ENCODE results near the gene TUBA1B.
"Not testable (repeated sequence)": the region's sequence is repeated elsewhere in the genome, so short reads cannot be mapped to it uniquely, and the experiment has no call there.

The TUBA1B gene

DNA sequence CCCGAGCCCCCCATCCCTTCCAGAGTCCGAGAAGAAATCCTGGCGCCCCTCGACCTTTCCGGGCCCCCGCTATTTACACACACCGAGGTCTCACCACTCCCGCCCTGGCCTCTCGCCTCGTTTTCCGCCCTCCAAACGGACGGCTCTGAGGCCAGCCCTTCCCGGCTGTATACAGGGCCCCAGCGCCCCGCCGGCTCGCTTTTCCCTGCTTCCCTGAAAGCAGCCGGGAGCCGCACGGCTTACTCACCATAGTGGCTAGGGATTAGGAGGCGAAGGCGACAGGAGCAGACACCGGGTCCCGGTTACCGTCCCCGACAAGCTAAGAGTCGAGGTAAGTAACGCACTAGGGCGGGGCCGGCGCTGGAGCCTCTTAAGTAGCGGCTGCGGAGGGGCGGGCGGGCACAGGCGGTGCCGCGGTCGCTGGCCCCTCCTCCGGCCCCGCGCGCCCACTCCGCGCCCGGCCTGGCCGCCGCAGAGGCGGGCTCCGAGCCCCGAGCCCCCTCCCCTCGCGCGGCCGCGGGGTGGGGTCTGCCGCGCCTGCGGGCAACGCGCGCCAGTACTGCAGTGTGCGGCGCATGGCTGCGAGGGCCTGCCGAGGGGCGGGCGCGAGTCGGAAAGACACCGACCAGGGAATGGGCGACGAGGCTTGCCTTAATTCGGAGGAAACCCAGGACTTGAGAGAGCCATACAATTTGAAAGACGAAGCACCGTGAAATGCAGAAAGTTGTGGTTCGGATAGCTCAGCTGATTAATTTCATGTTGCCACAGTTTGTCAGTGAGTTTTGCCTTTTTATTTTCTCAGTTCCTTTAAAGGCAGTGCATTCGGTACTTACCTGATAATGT lies at the start of gene TUBA1B:
Gene TUBA1B (minus strand): TSS at position 345 of the 843 bp plus-strand sequence. CDS start 95 bp downstream, at position 250.
- peak; percentile 91 for DNase-seq

DNA sequence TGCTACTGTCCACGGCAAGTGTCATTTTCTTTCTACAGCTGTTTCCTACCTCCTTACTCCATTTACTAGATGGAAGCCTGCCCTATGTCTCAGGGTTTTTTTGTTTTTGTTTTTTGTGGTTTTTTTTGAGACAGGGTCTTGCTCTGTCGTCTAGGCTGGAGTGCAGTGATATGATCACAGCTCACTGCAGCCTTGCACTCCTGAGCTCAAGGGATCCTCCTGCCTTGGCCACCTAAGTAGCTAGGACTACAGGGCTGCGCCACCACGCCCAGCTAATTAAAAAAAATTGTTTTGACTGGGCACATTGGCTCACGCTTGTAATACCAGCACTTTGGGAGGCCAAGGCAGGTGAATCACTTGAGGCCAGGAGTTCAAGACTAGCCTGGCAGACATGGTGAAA lies 43.0 kb upstream of the TUBA1B start:
- no peak for DNase-seq

DNA sequence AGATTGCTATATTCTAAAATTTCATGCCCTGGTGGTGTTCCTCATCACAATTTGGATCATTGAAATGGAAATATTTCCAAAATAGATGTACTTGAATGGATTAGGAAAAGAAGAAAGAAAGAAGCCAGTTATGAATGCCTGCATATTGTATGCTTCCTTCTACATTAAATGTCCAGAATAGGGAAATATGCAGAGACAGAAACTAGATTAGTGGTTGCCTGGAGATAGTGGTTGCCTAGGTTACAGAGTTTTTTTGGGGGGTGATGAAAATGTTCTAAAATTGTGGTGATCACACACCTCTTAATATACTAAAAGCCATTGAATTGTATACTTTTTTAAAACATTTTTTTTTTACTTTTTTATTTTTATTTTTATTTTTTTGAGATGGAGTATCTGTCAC lies 39.7 kb upstream of the TUBA1B start:
- DNase-seq, result no peak

DNA sequence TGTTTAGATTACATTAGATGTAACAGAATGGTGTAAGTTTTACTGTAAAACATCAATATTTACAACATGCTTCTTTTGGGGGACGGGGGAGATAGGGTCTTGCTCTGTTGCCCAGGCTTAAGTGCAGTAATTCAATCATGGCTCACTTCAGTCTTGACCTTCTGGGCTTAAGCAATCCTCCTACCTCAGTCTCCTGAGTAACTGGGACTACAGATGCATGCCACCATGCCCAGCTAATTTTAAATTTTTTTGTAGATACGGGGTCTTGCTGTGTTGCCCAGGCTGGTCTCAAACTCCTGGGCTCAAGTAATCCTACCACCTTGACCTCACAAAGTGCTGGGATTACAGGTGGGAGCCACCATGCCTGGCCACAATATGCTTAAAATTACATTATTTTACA lies 33.9 kb upstream of the TUBA1B start:
- DNase-seq, result no peak

DNA sequence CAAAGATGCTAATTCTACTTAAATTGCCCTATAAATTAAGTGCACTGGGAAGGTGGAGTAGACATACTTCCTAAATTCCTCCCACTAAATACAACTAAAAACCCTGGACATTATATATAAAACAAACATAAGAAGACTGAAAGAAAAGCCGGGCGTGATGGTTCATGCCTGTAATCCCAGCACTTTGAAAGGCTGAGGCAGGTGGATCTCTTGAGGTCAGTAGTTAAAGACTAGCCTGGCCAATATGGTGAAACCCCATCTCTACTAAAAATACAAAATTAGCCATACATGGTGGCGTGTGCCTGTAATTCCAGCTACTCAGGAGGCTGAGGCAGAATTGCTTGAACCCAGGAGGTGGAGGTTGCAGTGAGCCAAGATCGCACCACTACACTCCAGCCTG lies 30.7 kb upstream of the TUBA1B start:
- not testable (repeated sequence) for DNase-seq

DNA sequence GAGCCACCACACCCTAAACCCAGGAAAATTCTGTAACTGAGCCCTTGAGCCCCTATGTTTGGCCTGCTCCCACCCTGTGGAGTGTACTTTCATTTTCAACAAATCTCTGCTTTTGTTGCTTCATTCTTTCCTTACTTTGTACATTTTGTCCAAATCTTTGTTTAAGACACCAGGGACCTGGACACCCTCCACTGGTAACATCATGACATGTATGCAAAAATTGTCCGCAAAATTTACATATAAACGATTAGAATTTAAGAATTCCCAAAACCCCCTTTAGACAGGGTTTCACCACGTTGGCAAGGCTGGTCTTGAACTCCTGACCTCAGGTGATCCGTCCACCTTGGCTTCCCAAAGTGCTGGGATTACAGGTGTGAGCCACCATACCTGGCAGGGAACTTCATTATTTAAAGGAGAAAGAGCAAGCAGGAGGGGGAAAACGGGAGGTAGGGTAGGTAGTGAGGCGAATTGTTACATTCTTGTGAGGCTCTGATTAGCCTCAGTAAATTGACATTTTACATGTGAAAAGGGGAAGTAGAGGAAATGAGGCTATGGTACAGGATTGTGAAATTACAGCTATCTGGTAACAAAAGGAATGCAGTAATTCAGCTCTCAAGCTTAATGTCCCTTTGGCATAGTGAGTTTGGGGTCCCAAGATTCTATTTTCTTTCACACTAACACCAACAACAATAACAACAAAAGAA lies 30.0 kb upstream of the TUBA1B start:
- no peak for DNase-seq

DNA sequence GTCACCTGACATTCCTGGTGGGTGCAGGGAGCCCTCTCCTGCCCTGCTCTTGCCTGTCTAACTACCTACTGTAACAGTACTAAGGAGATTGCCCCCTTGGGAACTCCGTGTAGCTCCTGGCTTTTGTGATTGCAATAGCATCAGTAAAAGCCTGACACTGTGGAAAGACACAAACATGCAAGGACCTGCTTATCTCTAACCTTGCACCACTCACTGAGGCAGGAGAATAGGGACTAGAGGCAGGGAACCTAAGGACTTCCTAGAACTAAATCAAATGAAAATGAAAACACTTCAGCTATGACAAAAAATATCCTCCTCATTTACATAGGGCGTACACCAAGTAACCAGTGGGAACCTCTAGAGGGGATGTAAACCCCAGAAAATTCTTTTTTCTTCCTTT lies 29.2 kb upstream of the TUBA1B start:
- no peak for DNase-seq

DNA sequence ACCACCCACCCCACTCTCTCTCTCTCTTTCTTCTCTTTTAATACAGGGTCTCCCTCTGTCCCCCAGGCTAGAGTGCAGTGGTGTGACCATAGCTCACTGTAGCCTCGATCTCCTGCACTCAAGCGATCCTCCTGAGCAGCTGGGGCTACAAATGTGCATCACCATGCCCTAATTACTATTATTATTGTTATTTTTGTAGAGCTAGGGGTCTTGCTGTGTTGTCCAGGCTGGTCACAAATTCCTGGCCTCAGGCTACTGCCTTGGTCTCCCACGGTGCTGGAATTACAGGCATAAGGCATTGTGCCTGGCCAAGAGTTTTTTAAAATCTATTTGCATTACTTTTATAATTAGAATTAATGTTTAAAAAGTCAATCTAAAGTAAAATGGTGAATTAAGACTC lies 23.0 kb upstream of the TUBA1B start:
- no peak for DNase-seq

DNA sequence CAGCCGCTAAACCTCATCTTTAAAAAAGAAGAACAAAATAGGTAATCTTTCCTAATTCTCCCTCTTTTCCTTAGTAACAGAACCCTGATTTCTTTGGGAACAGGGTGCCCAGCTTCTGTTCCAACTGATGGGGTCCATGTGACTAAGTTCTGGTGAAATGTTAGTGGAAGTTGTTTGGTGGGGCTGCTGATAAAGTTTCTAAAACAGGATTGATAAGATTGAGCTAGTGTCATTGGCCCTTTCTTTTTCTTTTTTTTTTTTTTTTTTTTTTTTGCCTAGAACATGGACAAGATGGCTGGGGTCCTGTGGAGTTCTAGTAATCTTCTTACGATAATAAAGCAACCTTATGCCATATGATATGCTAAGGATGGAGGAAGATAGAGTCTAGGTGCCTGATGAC lies 16.2 kb upstream of the TUBA1B start:
- no peak for DNase-seq

DNA sequence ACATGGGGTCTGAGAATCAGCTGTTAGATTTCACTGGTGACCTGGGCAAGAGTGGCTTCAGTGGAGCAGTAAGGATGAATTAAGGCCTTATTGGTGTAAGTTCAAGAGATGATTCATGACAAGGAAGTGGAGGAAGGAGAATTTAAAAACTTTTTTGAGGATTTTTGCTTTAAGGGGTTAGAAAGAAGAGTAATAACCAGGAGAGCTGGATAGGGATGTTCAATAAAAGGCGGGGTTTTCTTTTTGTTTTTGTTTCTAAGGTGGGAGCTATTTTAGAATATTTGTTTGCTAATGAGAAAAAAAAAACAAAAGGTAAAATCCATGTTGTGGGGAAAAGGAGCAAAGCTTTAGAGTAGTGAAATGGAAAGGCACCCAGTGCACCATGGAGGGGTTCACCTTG lies 15.2 kb upstream of the TUBA1B start:
- DNase-seq, result no peak

DNA sequence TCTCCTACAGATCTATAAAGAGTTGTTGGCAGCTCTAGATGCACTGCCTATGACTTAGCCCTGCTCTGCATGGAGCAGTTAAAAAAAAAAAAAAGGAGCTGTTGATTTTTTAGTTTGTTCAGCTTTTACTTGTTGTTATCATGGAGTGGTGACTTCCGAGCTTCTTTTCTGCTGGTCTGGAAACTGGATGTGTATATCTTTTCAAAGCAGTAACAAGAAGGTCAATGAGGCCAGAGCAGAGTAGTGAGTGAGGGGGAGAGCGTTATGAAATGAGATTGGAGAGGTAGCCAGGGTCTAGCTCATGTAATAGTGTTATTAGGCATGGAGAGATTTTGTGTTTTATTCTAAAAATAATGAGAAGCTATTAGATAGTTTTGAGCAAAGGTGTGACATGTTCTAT lies 13.2 kb upstream of the TUBA1B start:
- no peak for DNase-seq

DNA sequence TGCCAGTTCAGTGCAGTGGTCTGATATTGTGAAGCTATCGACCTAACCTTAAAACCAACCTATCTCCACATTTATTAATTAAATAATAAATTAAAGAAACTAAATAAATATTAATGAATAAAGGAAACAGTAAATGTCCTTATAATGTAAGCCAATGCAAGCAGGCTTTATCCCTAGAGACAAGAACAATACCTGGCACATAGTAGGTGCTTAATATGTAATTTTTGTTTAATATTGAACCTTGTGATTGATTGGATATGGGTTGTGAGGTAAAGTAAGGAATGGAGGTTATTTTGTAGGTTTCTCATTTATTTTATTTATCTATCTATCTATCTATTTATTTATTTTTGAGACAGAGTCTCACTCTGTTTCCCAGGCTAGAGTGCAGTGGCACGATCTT lies 7.8 kb upstream of the TUBA1B start:
- DNase-seq, result no peak

DNA sequence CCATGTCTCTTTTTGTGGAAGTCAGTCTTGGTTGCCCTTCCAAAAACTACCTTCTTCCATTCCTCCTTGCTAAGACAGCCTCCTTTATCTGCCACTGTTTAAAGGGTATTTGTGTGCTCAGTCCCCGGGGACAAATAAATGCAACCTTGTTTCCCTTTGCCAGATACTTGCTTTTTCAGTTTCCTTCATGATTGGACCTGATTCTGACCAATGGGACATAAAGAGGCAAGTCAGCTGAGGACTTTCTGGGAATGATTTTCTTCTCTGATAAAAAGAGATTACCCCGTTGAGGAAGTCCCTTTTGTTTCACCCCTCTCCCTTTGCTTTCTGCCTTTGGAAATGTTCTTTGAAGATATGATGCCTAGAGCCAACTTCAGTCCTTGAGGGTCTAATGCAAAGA lies 7.4 kb upstream of the TUBA1B start:
- no peak for DNase-seq

DNA sequence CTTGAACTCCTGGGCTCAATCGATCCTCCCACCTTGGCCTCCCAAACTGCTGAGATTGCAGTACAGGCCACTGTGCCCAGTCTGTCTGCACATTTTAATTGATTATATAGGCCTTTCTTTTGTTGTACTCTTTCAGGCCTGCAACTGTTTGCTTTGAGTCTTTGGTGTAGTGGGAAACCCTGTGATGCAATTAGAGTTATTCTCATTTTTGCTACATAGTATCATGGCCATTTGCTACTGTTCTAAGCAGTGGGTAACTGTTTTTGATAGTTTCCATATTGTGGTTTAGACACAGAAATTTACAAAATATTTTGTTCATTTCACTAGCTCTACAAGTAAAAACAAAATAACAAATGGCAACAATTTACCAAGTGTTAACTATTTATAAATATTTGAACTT lies 6.3 kb upstream of the TUBA1B start:
- no peak for DNase-seq

DNA sequence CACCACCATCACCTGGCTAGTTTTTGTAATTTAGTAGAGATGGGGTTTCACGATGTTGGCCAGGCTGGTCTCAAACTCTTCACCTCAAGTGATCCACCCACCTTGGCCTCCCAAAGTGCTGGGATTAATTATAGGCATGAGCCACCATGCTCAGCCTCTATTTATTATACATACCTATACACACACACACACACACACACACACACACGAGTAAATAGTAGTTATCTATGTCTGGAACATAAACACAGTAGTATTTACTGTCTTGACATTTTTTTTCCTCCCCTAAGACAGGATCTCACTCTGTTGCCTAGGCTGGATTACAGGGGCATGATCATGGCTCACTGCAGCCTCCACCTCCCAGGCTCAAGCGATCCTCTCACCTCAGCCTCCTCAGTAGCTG lies 5.8 kb upstream of the TUBA1B start:
- DNase-seq, result not testable (repeated sequence)

DNA sequence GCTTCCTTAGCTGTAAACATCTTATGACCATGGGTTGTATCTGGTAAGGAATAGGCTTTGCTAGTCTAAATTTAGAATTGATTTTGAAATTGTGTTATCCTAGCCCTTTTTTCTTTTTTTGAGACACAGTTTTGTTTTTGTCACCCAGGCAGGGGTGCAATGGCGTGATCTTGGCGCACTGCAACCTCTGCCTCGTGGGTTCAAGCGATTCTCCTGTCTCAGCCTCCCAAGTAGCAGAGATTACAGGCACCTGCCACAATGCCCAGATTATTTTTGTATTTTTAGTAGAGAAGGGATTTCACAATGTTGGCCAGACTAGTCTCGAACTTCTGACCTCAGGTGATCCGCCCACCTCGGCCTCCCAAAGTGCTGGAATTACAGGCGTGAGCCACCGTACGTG lies 2.4 kb upstream of the TUBA1B start:
- DNase-seq, result no peak

DNA sequence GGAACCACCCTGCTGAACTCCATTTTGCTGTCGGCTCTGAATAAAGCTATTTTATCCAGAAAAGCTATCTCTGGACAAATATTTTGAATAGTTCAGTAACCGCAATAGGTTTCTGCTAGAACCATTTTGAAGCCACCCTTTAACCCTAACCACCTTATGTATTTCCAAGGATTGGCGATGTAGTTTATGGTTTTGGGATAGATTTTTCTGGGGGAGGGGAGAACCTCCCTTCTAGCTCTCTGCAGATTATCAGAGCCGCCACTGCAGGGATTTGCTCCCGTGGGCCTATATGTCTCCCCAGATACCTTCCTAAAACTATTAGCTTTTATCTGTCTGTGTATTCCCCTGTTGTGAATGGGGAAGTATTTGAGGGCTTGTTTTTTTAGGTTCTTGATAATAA lies 1.8 kb upstream of the TUBA1B start:
- DNase-seq, result no peak

DNA sequence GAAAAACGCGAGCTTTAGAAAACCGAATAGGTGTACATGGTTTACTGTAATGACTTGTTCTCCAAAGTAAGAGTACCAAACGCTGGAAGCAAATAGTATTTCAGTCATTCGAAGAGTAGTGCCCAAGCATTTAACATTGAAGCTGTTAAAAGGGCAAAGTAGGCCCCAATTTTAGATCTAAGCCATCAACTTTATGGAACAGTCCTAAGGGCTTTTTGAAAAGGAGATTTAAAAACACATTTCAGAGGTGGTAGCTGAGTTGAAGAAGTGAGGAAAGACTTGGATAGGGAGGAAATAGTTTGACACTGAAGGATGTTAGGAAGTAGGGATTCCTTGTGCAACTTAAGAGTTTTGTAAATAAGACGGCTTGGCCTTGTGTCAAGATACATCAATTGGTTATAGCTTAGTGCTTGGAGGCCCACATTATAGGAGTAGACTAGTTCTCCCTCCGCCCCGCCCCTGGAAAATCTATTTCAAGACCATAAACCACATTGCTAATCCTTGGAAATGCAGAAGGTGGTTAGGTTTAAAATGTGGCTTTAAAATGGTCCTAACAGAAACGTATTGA lies 783 bp upstream of the TUBA1B start:
- no peak for DNase-seq

DNA sequence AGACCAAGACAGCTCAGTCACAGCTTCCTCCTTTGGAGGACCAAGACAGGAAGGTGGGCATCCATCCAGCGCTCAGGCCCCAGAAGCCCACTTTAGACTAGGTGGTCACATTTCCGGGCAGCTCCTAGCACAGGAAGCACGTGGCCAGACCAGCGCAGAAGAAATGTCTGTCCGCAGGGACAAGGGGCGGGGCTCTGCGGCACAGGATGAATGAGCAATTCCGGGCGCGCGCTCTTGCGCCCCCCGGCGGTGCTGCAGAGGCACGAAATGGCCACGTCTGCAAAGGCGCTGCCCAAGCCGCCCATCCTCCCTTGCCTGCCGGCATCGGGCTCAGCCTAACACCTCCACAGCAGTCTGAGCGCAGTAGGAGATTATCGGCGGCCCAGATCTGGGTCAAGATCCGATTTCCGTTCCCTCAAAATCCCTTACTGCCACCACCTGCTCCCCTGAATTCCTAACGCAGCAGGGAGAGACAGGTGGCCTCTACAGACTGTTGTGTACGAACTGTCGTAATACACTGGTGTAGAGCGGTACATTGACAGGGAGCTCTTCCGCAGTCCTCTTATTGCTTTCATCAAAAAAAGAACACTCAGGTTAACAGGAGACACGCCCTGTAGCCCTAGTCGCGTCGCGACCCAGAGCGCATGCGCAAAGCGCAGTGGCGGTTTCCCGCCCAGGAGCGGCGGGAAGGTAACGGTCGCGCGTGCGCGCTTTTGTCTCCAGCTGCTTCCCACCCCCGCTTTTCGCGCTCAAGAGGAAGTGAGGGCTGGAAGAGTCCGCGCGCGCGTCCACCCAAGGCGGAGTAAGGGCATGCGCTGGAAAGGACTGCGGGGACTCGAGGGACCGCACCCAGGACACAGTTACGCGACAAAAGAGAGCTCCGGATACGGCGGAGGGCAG lies 794 bp downstream of the TUBA1B start:
- DNase-seq, result peak; percentile 92

DNA sequence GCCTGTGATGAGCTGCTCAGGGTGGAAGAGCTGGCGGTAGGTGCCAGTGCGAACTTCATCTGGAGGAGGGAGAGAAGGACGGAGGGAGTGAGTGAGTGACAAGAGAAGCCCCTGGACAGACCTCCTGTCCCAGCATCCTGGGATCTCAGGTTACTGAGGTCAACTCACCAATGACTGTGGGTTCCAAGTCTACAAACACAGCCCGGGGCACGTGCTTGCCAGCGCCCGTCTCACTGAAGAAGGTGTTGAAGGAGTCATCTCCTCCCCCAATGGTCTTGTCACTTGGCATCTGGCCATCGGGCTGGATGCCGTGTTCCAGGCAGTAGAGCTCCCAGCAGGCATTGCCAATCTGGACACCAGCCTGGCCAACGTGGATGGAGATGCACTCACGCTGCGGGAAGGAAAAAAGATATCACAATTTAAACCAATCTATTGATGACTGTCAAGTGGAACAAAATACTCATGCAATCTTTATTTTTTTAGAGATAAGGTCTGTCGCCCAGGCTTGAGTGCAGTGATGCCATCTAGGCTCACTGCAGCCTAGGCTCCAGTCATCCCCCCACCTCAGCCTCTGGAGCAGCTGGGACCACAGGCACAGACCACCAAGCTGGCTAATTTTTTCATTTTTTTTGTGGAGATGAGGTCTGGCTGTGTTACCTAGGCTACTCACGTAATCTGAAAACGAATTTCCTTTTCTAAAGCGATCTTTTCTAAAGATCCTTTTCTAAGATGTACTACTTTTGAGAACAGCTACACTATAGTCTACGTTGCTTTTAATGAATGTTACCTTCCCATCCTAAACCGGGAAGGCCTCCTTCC lies 1.7 kb downstream of the TUBA1B start:
- no peak for DNase-seq

DNA sequence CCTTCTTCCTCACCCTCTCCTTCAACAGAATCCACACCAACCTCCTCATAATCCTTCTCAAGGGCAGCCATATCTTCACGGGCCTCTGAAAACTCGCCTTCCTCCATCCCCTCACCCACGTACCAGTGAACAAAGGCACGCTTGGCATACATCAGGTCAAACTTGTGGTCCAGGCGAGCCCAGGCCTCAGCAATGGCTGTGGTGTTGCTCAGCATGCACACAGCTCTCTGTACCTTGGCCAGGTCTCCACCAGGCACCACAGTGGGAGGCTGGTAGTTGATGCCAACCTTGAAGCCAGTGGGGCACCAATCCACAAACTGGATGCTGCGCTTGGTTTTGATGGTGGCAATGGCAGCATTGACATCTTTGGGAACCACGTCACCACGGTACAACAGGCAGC lies 3.2 kb downstream of the TUBA1B start:
- DNase-seq, result not testable (repeated sequence)

Measured in stimulated activated CD4-positive, alpha-beta T cell treated with anti-CD3 and anti-CD28 coated beads, Interleukin-4, amount 100 ng/mL, for 1 hour (primary cell).